ENCODE results near the gene PTPRJ.

DNA sequence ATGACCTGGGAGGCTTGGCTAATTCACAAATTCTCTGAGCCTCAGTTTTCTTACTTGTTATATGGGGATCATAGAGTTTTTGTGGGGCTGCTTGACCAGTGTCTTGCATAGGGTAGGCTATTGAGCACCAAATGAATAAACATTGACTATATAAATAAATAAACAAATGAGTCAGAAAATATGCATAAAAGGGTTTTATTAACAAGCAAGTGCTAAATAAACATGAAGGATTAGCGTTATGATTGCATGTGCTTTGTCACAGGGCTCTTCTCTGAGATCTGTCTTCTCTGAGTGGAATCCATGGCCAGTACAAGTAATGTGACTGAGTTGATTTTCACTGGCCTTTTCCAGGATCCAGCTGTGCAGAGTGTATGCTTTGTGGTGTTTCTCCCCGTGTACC lies 236.2 kb downstream of the PTPRJ start, which contains the start of gene OR4B1:
- TF ChIP-seq EZH2 (IDR thresholded peaks at IDR 0.05; ENCODE audit: borderline replicate concordance, insufficient read depth, low read depth, low read length, poor library complexity, severe bottlenecking): no peak
- TF ChIP-seq, protein P1, sequence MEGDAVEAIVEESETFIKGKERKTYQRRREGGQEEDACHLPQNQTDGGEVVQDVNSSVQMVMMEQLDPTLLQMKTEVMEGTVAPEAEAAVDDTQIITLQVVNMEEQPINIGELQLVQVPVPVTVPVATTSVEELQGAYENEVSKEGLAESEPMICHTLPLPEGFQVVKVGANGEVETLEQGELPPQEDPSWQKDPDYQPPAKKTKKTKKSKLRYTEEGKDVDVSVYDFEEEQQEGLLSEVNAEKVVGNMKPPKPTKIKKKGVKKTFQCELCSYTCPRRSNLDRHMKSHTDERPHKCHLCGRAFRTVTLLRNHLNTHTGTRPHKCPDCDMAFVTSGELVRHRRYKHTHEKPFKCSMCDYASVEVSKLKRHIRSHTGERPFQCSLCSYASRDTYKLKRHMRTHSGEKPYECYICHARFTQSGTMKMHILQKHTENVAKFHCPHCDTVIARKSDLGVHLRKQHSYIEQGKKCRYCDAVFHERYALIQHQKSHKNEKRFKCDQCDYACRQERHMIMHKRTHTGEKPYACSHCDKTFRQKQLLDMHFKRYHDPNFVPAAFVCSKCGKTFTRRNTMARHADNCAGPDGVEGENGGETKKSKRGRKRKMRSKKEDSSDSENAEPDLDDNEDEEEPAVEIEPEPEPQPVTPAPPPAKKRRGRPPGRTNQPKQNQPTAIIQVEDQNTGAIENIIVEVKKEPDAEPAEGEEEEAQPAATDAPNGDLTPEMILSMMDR (IDR thresholded peaks at IDR 0.05): no peak
